Suprapubic skin (tissue), 3 donors: ENCODE data around the gene STH.

Experiments
- CTCF ChIP-seq, 2 donors: fragments of 200-600 bp in 1 of 2; fragments of 450-650 bp in 1 of 2; sonication (generic) in 1 of 2; IDR thresholded peaks; one replicate each; pipeline ENCODE4 v1.5.1; 2016 to 2019; ENCODE audit warnings: antibody characterized with exemption in 2 of 2, mild to moderate bottlenecking in 1 of 2, moderate library complexity in 1 of 2
- POLR2AphosphoS5 ChIP-seq, 3 donors: sonication (generic); formaldehyde crosslinking; IDR thresholded peaks; one replicate each; pipeline ENCODE4 v1.6.1; 2017; ENCODE audit warnings: antibody characterized with exemption in 3 of 3

GRCh38 chr17:46008591-46008990, 9.5 kb downstream of the STH start:
- no peak for TF ChIP-seq CTCF (IDR thresholded peaks at IDR 0.05)
- no peak for TF ChIP-seq POLR2AphosphoS5 (IDR thresholded peaks at IDR 0.05)
